ENCODE data around the gene HID1.

DNA sequence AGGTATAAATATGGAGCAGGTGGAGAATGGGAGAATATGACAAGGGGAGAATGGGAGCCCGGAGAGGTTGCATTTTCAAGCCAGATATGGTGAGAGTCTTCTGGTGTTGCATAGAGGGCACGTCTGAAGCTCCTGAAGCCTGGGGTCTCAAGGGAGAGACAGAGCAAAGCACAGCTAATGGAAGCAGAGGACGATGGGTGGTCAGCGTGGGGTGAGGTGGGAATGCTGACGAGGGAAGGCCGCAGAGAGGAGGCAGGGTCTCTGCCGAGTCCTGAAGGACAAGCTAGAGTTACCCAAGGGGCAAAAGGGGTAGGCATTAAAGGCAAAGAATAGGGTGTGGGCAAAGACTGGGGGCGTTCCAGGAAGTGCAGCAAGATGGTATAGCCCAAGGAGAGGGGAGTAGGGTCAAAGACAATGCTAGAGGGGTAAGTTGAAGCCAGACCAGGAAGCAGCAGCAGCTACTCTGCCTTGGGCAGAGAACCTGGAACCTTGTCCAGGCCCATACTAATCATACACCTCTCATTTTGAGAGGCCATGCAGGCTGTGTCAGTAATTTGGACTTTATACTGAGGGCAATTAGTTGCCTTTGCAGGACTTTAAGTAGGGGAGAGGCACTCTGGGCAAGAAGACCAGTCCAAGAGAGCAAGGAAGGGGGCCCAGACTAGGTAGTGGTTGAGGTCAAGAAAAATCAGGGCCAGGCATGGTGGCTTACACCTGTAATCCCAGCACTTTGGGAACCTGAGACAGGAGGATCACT, 34.2 kb downstream of the HID1 start:
- TF ChIP-seq EP300 (conservative IDR thresholded peaks at IDR 0.05; ENCODE audit: poor library complexity, severe bottlenecking) (no peak), POLR2AphosphoS5 (IDR thresholded peaks at IDR 0.05) (no peak), EZH2 (IDR thresholded peaks at IDR 0.05; ENCODE audit: borderline replicate concordance, insufficient read depth, low read length, poor library complexity, severe bottlenecking) (no peak), RAD21 (conservative IDR thresholded peaks at IDR 0.05) (no peak), MXI1 (conservative IDR thresholded peaks at IDR 0.05; ENCODE audit: poor library complexity, severe bottlenecking) (no peak), TAF1 (IDR thresholded peaks at IDR 0.05; ENCODE audit: low read depth) (no peak), SMC3 (conservative IDR thresholded peaks at IDR 0.05; ENCODE audit: poor library complexity) (no peak)
- TF ChIP-seq, protein P1, sequence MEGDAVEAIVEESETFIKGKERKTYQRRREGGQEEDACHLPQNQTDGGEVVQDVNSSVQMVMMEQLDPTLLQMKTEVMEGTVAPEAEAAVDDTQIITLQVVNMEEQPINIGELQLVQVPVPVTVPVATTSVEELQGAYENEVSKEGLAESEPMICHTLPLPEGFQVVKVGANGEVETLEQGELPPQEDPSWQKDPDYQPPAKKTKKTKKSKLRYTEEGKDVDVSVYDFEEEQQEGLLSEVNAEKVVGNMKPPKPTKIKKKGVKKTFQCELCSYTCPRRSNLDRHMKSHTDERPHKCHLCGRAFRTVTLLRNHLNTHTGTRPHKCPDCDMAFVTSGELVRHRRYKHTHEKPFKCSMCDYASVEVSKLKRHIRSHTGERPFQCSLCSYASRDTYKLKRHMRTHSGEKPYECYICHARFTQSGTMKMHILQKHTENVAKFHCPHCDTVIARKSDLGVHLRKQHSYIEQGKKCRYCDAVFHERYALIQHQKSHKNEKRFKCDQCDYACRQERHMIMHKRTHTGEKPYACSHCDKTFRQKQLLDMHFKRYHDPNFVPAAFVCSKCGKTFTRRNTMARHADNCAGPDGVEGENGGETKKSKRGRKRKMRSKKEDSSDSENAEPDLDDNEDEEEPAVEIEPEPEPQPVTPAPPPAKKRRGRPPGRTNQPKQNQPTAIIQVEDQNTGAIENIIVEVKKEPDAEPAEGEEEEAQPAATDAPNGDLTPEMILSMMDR (IDR thresholded peaks at IDR 0.05; ENCODE audit: poor library complexity, severe bottlenecking) = no peak
- TF ChIP-seq, protein P2, sequence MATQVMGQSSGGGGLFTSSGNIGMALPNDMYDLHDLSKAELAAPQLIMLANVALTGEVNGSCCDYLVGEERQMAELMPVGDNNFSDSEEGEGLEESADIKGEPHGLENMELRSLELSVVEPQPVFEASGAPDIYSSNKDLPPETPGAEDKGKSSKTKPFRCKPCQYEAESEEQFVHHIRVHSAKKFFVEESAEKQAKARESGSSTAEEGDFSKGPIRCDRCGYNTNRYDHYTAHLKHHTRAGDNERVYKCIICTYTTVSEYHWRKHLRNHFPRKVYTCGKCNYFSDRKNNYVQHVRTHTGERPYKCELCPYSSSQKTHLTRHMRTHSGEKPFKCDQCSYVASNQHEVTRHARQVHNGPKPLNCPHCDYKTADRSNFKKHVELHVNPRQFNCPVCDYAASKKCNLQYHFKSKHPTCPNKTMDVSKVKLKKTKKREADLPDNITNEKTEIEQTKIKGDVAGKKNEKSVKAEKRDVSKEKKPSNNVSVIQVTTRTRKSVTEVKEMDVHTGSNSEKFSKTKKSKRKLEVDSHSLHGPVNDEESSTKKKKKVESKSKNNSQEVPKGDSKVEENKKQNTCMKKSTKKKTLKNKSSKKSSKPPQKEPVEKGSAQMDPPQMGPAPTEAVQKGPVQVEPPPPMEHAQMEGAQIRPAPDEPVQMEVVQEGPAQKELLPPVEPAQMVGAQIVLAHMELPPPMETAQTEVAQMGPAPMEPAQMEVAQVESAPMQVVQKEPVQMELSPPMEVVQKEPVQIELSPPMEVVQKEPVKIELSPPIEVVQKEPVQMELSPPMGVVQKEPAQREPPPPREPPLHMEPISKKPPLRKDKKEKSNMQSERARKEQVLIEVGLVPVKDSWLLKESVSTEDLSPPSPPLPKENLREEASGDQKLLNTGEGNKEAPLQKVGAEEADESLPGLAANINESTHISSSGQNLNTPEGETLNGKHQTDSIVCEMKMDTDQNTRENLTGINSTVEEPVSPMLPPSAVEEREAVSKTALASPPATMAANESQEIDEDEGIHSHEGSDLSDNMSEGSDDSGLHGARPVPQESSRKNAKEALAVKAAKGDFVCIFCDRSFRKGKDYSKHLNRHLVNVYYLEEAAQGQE (IDR thresholded peaks at IDR 0.05; ENCODE audit: borderline replicate concordance) = no peak

Data from neural cell (in vitro differentiated cells).